Fibroblast of lung (primary cell): Measurements from ENCODE around the gene TLR8. TPM values are rescaled to one million over a fixed set of nuclear protein-coding genes. Genes with fewer than 3 reads are reported as not detected.

Experiments used
- DNase-seq, 2 donors: peaks; one replicate each; pipeline versions ENCODE4 v3.0.0 to v3.0.0-alpha.2; 2010; ENCODE audit warnings: low read depth in 2 of 2
- H2AFZ ChIP-seq: 2 replicates; pipeline ENCODE4 v1.5.1; 2012; ENCODE audit warnings: low read length, control low read depth, inconsistent platforms
- H3K27ac ChIP-seq: 2 replicates; pipeline ENCODE4 v1.5.1; 2011; ENCODE audit warnings: low read length, control low read depth; ENCODE audit not compliant: insufficient read depth
- H3K27me3 ChIP-seq: 2 replicates; pipeline ENCODE4 v1.5.1; 2011; ENCODE audit warnings: mild to moderate bottlenecking, low read length; ENCODE audit not compliant: control insufficient read depth, insufficient read depth
- H3K36me3 ChIP-seq: 2 replicates; pipeline ENCODE4 v1.5.1; 2011; ENCODE audit warnings: low read length; ENCODE audit not compliant: control insufficient read depth, insufficient read depth
- H3K4me1 ChIP-seq: 2 replicates; pipeline ENCODE4 v1.5.1; 2011; ENCODE audit warnings: low read length; ENCODE audit not compliant: control insufficient read depth, insufficient read depth; ENCODE audit errors: extremely low read depth
- H3K4me2 ChIP-seq: 2 replicates; pipeline ENCODE4 v1.5.1; 2011; ENCODE audit warnings: low read length, control low read depth; ENCODE audit not compliant: insufficient read depth; ENCODE audit errors: extremely low read depth
- H3K4me3 ChIP-seq, 4 experiments: fragments of 200-600 bp in 1 of 4; sonication (generic) in 1 of 4; replicated peaks in 1 of 4; 2 replicates each; pipeline ENCODE4 v1.5.1; 2011 to 2016; ENCODE audit warnings: low read length in 4 of 4, low read depth in 3 of 4, mild to moderate bottlenecking in 3 of 4, control low read depth in 2 of 4, inconsistent platforms in 1 of 4, mixed read lengths in 1 of 4; ENCODE audit not compliant: insufficient read depth in 1 of 4; ENCODE audit errors: control extremely low read depth in 1 of 4
- H3K79me2 ChIP-seq: 2 replicates; pipeline ENCODE4 v1.5.1; 2012; ENCODE audit warnings: mild to moderate bottlenecking, low read length, inconsistent platforms; ENCODE audit not compliant: control insufficient read depth, insufficient read depth
- H3K9ac ChIP-seq: 2 replicates; pipeline ENCODE4 v1.5.1; 2011; ENCODE audit warnings: mild to moderate bottlenecking, low read length, control low read depth; ENCODE audit not compliant: insufficient read depth
- H3K9me3 ChIP-seq: 2 replicates; pipeline ENCODE4 v1.5.1; 2012; ENCODE audit warnings: low read depth, low read length; ENCODE audit not compliant: control insufficient read depth, insufficient read depth
- H4K20me1 ChIP-seq: 2 replicates; pipeline ENCODE4 v1.5.1; 2011; ENCODE audit warnings: low read length; ENCODE audit not compliant: control insufficient read depth, insufficient read depth; ENCODE audit errors: extremely low read depth
- CTCF ChIP-seq, 2 donors: IDR thresholded peaks in 1 of 2; conservative IDR thresholded peaks in 1 of 2; 1 replicate in 1 of 2; 2 replicates in 1 of 2; pipeline ENCODE4 v1.5.1; 2011 to 2012; ENCODE audit warnings: low read length in 2 of 2, control low read depth in 1 of 2, inconsistent platforms in 1 of 2, low read depth in 1 of 2, mild to moderate bottlenecking in 1 of 2
- EZH2 ChIP-seq: IDR thresholded peaks from 2 replicates; pipeline ENCODE4 v1.5.1; 2012; ENCODE audit warnings: low read length, control low read depth, mild to moderate bottlenecking; ENCODE audit errors: missing control alignments
- polyA minus RNA-seq: library from RNA; depleted of rRNA, polyadenylated mRNA; stranded (reverse); fragments of >200 nt; gene quantifications from 2 replicates; pipeline ENCODE4 v1.2.3, GENCODE V29; 2011; ENCODE audit warnings: low replicate concordance
- polyA plus RNA-seq, 2 donors: library from polyadenylated mRNA; depleted of rRNA in 1 of 2; stranded (reverse) in 1 of 2; unstranded in 1 of 2; fragments of >200 nt; gene quantifications; 2 replicates each; pipeline ENCODE4 v1.2.1, GENCODE V29; 2011 to 2012; ENCODE audit warnings: missing spikeins in 1 of 2
- total RNA-seq: library from RNA; depleted of rRNA; stranded (reverse); fragments of >200 nt; gene quantifications from 2 replicates; pipeline ENCODE4 v1.2.1, GENCODE V29; 2014

The TLR8 gene
- not detected in 2 replicates for total RNA-seq
- polyA plus RNA-seq, result not detected in 2 replicates
- not detected in 2 replicates for polyA plus RNA-seq (2012)
- not detected in 2 replicates for polyA minus RNA-seq

GRCh38 chrX:12906046-12906761 is at the start of gene TLR8:
TSS of gene TLR8 (plus strand) at chrX:12906620. CDS start at chrX:12906707, 87 bp downstream.
- no peak within 1 kb of the TSS for H3K27ac ChIP-seq
- no peak within 1 kb of the TSS for H3K9ac ChIP-seq
- H4K20me1 ChIP-seq, result no peaks in the 10 kb centered on the region
- H3K36me3 ChIP-seq, result no peaks in the 10 kb centered on the region
- DNase-seq, result no peak
- H3K4me2 ChIP-seq, result no peak within 1 kb of the TSS
- H3K4me3 ChIP-seq, result no peak within 1 kb of the TSS
- H3K79me2 ChIP-seq, result no peaks in the 10 kb centered on the region
- no peaks in the 10 kb centered on the region for H3K4me1 ChIP-seq
- no peaks in the 10 kb centered on the region for H3K27me3 ChIP-seq
- H2AFZ ChIP-seq, result no peak within 1 kb of the TSS
- no peaks in the 10 kb centered on the region for H3K9me3 ChIP-seq
- no peak for TF ChIP-seq CTCF (conservative IDR thresholded peaks at IDR 0.05 in 1 of 2, IDR thresholded peaks at IDR 0.05 in 1 of 2; ENCODE audit: low read depth in 1 of 2, low read length in 2 of 2)
- no peak for TF ChIP-seq EZH2

- TF ChIP-seq EZH2 (no peak), CTCF (conservative IDR thresholded peaks at IDR 0.05 in 1 of 2, IDR thresholded peaks at IDR 0.05 in 1 of 2; ENCODE audit: low read depth in 1 of 2, low read length in 2 of 2) (no peak)
- no peak overlapping the region for H3K4me3 ChIP-seq
These were observed 41.1 kb upstream of the TLR8 start for GRCh38 chrX:12865359-12865758.

GRCh38 chrX:12866451-12867377 is 39.7 kb upstream of the TLR8 start, which contains the start of gene TLR7:
TSS of gene TLR7 (plus strand) at chrX:12867072. CDS start at chrX:12867579, 507 bp downstream.
- Histone ChIP-seq H3K27me3 (no peaks in the 10 kb centered on the region), H4K20me1 (no peaks in the 10 kb centered on the region), H3K79me2 (no peaks in the 10 kb centered on the region), H3K9me3 (no peaks in the 10 kb centered on the region), H3K9ac (no peak within 1 kb of the TSS), H3K4me2 (no peak within 1 kb of the TSS), H3K36me3 (no peaks in the 10 kb centered on the region), H2AFZ (no peak within 1 kb of the TSS), H3K4me3 (no peak within 1 kb of the TSS), H3K4me1 (no peaks in the 10 kb centered on the region), H3K27ac (no peak within 1 kb of the TSS)
- TF ChIP-seq CTCF (conservative IDR thresholded peaks at IDR 0.05 in 1 of 2, IDR thresholded peaks at IDR 0.05 in 1 of 2; ENCODE audit: low read depth in 1 of 2, low read length in 2 of 2), result no peak
- TF ChIP-seq EZH2, result no peak
- no peak for DNase-seq

More at GRCh38 chrX:12865359-12865758, 41.1 kb upstream of the TLR8 start:
- Histone ChIP-seq H3K4me1 (no peaks in the 10 kb centered on the region), H4K20me1 (no peaks in the 10 kb centered on the region), H3K9ac (no peak overlapping the region), H3K79me2 (no peaks in the 10 kb centered on the region), H3K27me3 (no peaks in the 10 kb centered on the region), H3K36me3 (no peaks in the 10 kb centered on the region), H2AFZ (no peak overlapping the region), H3K4me2 (no peak overlapping the region), H3K9me3 (no peaks in the 10 kb centered on the region), H3K27ac (no peak overlapping the region)
- peak in 1 of 2 donors; percentile 27 for DNase-seq
